ENCODE results near the gene BRD3.
A peak's percentile ranks its signal among the peaks of the same experiment; 100 is the strongest.

Gene BRD3

GRCh38 chr9:134064711-134065110 is 3.1 kb downstream of the BRD3 start:
- no peak for TF ChIP-seq CTCF (conservative IDR thresholded peaks at IDR 0.05)
- peak overlapping the region; percentile 100 for H3K27ac ChIP-seq

- H3K27ac ChIP-seq: peak overlapping the region; percentile 100
- TF ChIP-seq CTCF (conservative IDR thresholded peaks at IDR 0.05): no peak
Observed at GRCh38 chr9:134063571-134064450, 4.0 kb downstream of the BRD3 start.

- TF ChIP-seq CTCF (conservative IDR thresholded peaks at IDR 0.05): no peak
- H3K27ac ChIP-seq: peak overlapping the region; percentile 100
Observed at GRCh38 chr9:134063088-134063570, 4.7 kb downstream of the BRD3 start.

GRCh38 chr9:134062461-134063087 is 5.3 kb downstream of the BRD3 start:
- no peak for TF ChIP-seq CTCF (conservative IDR thresholded peaks at IDR 0.05)
- H3K27ac ChIP-seq: peak overlapping the region; percentile 100; the same call in 1 of the 2 replicates

GRCh38 chr9:134061688-134062371 is 6.0 kb downstream of the BRD3 start:
- no peak for TF ChIP-seq CTCF (conservative IDR thresholded peaks at IDR 0.05)
- peak overlapping the region; percentile 100; the same call in 1 of the 2 replicates for H3K27ac ChIP-seq

GRCh38 chr9:134061019-134061687 is 6.7 kb downstream of the BRD3 start:
- peak overlapping the region; percentile 100; the same call in 1 of the 2 replicates for H3K27ac ChIP-seq
- no peak for TF ChIP-seq CTCF (conservative IDR thresholded peaks at IDR 0.05)

Measured in VCaP (cell line).